ENCODE data around the gene RAB36. TPM values are rescaled to one million over a fixed set of nuclear protein-coding genes. Genes with fewer than 3 reads are reported as not detected.

RAB36 gene
- total RNA-seq, 2 donors from 2014 or later: 0.98 to 2.3 TPM

DNA sequence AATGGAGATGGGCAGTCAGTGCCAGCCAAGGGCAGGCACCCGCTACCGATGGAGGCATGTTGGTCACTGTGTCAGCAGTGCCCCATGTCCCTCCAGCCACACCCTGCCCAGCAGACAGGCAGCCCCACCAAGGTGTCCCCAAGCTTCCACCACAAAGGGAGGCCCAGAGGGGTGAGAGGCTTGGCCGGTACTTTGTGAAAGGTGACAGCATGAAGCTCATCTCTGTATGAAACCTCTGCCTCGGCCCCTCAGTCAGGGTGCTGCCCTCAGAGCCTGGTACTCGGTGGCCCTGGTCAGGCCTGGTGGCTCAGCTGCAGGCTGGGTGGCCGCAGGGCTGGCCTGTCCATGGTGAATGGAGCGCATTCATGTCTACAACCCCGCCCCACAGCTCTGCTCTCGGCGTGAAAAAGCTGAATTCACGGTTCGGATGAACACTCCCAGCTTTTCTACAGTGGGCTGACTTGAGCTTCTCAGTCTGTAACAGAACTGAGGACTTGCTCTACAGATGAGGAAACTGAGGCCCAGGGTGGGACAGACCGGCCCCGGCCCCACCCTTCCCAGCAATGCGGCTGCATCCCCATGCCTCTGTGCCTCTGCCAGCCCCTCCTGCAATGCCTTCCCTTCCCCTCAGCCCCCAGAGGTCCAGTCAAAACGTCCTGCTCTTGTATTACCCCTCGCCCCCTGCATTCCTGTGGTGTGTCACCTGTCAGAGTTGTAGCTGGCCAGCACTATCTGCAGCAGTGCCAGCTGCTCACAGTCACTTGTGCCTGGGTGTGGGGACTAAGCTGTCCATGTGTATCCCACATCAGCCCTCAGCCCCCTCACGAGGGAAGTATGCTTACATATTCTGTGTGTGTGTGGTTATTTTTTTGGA lies 31.2 kb upstream of the RAB36 start:
- H3K9ac ChIP-seq (ENCODE audit: low read depth in 2 of 2, low read length in 2 of 2): no peak overlapping the region
- H3K9me3 ChIP-seq: no peaks in the 10 kb centered on the region
- no peaks in the 10 kb centered on the region for H3K36me3 ChIP-seq
- TF ChIP-seq, protein P1, sequence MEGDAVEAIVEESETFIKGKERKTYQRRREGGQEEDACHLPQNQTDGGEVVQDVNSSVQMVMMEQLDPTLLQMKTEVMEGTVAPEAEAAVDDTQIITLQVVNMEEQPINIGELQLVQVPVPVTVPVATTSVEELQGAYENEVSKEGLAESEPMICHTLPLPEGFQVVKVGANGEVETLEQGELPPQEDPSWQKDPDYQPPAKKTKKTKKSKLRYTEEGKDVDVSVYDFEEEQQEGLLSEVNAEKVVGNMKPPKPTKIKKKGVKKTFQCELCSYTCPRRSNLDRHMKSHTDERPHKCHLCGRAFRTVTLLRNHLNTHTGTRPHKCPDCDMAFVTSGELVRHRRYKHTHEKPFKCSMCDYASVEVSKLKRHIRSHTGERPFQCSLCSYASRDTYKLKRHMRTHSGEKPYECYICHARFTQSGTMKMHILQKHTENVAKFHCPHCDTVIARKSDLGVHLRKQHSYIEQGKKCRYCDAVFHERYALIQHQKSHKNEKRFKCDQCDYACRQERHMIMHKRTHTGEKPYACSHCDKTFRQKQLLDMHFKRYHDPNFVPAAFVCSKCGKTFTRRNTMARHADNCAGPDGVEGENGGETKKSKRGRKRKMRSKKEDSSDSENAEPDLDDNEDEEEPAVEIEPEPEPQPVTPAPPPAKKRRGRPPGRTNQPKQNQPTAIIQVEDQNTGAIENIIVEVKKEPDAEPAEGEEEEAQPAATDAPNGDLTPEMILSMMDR (IDR thresholded peaks at IDR 0.05): no peak
- H3K27me3 ChIP-seq: no peaks in the 10 kb centered on the region
- no peak for DNase-seq
- no peak overlapping the region for H3K27ac ChIP-seq
- intact Hi-C loops (cut with DNase I): no loop called here
- no peak overlapping the region for H3K4me3 ChIP-seq
- H3K4me1 ChIP-seq: no peaks in the 10 kb centered on the region

DNA sequence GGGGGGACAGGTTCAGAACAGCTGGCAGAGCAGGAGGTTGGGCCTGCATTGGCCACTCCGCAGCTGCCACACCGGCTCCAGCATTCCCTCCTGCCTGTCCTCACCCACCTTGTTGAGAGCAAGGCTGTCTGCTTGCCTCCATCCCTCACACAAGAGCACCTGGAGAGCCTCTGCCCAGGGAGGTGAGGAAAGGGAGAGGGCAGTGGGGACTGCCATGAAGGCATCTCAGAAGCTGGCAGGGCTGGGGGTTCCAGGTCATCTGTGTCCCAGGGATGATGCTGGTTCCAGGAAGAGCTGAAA lies 30.6 kb upstream of the RAB36 start:
- Histone ChIP-seq H3K27ac (no peak overlapping the region), H3K4me1 (no peaks in the 10 kb centered on the region), H3K9ac (ENCODE audit: low read depth in 2 of 2, low read length in 2 of 2) (no peak overlapping the region), H3K9me3 (no peaks in the 10 kb centered on the region), H3K36me3 (no peaks in the 10 kb centered on the region), H3K27me3 (no peaks in the 10 kb centered on the region), H3K4me3 (no peak overlapping the region)
- DNase-seq: no peak
- TF ChIP-seq, protein P1 (IDR thresholded peaks at IDR 0.05): no peak
- intact Hi-C loops (cut with DNase I): no loop called here

DNA sequence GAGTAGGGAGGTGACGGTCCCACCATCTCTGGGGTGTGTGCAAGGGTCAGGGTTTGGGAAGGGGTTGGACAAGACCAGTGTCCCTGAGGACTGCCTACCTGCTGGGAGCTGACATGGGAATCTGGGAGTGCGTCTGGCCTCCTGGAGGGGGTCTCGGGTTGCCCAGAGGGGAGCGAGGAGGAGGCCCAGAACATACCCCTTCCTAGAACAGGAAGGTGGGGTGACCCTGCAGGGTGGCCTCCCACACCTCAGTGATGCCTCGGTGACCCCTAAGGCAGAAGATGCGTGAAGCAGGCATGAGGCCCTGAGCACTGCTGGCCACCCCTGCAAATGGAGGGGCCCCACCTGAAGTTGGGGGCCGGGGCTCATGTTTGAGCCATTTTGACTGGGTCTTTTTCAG lies 29.9 kb upstream of the RAB36 start:
- Histone ChIP-seq H3K27ac (no peak overlapping the region), H3K9ac (ENCODE audit: low read depth in 2 of 2, low read length in 2 of 2) (no peak overlapping the region), H3K9me3 (no peaks in the 10 kb centered on the region), H3K4me3 (no peak overlapping the region), H3K27me3 (no peaks in the 10 kb centered on the region), H3K36me3 (no peaks in the 10 kb centered on the region), H3K4me1 (no peaks in the 10 kb centered on the region)
- TF ChIP-seq, protein P1 (IDR thresholded peaks at IDR 0.05): no peak
- intact Hi-C loops (cut with DNase I): no loop called here
- DNase-seq: no peak

DNA sequence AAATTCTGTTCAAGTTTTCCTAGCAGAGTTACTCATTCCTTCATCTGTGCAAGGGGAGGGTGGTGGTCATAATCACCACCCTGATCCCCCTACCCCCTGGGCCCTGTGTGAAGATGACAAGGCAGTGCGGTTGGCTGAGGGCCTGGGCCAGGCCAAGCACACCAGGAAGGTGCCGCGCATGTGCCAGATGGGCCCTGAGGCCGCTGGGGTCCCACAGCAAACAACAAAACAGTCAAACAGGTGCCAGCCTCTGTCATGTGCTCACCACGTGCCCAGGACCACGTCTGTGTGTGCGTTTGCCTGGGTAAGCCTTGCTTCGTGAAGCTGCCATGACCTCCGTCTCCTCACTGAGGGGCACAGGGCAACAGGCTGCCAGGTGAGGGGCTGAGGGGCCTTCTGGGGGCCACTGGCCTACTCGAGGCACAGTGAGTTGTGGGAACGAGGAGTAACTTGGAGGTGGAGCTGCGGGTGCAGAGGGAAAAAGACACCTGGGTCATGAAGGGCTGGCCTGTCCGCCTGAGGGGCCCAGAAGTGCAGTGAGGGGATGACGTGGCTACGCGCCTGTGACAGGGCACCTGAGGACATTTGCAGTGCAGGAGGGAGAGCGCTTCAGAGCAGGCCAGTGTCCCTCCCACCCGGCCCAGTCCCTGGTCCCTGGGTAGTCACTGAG lies 29.3 kb upstream of the RAB36 start:
- intact Hi-C loops (cut with DNase I): no loop called here
- DNase-seq: no peak
- Histone ChIP-seq H3K9ac (ENCODE audit: low read depth in 2 of 2, low read length in 2 of 2) (no peak overlapping the region), H3K9me3 (no peaks in the 10 kb centered on the region), H3K27me3 (no peaks in the 10 kb centered on the region), H3K4me3 (no peak overlapping the region), H3K36me3 (no peaks in the 10 kb centered on the region), H3K27ac (no peak overlapping the region), H3K4me1 (no peaks in the 10 kb centered on the region)
- TF ChIP-seq, protein P1 (IDR thresholded peaks at IDR 0.05): no peak

DNA sequence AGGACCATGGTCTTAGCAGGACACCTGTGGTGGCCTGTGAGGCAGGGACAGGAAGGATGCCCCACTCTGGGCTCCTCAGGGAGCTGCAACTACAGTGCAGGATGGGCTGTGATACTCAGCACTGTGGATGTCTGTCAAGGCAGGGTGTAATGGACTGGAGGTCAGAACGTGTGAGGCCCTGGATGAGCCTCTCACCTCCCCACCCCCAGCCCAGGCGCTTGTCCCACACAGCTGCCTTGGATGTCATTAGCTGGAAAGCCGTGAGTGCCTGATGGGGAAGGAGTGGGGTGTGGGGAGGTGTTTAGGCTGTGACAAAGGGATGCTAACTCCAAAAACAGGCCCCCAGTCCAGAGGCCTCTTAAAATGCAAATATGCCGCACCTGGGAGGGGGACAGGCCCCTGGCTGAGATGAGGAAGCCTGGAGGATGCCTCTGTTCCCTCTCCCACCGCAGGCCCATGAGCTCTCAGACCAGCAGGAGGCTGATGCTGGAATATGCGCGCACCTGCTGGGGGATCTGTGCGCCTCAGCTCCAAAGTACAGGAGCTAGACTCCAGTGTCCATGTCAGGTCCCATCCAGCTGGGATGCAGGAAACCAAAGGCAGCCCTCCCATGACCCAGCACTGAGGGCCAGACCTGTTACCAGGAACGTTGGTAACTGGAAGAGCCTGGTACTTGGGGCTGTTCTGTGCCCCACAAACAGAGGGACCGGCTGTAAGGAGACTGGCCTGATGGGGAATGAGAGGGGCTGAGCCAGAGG lies 28.6 kb upstream of the RAB36 start:
- no peaks in the 10 kb centered on the region for H3K9me3 ChIP-seq
- H3K27me3 ChIP-seq: no peaks in the 10 kb centered on the region
- no peak for DNase-seq
- no peak overlapping the region for H3K4me3 ChIP-seq
- TF ChIP-seq, protein P1 (IDR thresholded peaks at IDR 0.05): no peak
- H3K9ac ChIP-seq (ENCODE audit: low read depth in 2 of 2, low read length in 2 of 2): no peak overlapping the region
- H3K4me1 ChIP-seq: no peaks in the 10 kb centered on the region
- H3K36me3 ChIP-seq: no peaks in the 10 kb centered on the region
- H3K27ac ChIP-seq: no peak overlapping the region
- intact Hi-C loops (cut with DNase I): no loop called here
